ENCODE measurements around the gene USP17L29.
"Not testable (repeated sequence)": the region's sequence is repeated elsewhere in the genome, so short reads cannot be mapped to it uniquely, and the experiment has no call there.

DNA sequence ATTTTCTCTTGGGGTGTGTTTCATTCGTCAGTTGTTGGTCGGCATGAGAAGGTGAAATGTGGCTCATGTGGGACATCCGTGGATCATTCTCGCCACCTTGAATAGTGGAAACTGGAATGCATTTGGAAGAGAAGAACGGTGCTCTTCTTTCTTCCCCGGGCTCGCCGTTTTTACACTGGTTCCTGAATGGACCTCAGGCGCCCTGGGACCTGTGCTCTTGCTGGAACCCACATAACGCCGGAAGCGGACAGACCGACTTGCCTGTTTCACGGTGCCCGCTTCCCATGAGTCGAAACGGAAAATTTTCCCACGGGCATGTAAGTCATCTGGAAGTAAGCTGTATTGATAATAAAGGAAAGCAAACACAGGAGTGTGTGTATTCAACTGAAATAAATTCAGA lies 2.6 kb upstream of the USP17L29 start:
- not testable (repeated sequence) for TF ChIP-seq CTCF (IDR thresholded peaks at IDR 0.05; ENCODE audit: borderline replicate concordance, extremely low read depth, low read length, poor library complexity, severe bottlenecking); EZH2 (IDR thresholded peaks at IDR 0.05; ENCODE audit: borderline replicate concordance, low read depth, low read length, severe bottlenecking)

Measured in DND-41 (cell line).